B cell (primary cell): Measurements from ENCODE around the gene MOB3B. TPM values are rescaled to one million over a fixed set of nuclear protein-coding genes. Genes with fewer than 3 reads are reported as not detected.

Experiments
- ATAC-seq: fragments of 200-7000 bp; cut with Tn5 transposase; one replicate; pipeline ENCODE4 v1.10.0; 2021; ENCODE audit warnings: low read depth, mild to moderate bottlenecking, moderate number of reproducible peaks, moderate library complexity
- CTCF ChIA-PET: fragments of 350-600 bp; sonication (Branson Sonifier 250); formaldehyde crosslinking; loops from one replicate; lab custom pipeline; 2021; ENCODE audit warnings: antibody characterized with exemption, inconsistent platforms; lab: Charles Lee
- POLR2A ChIA-PET: fragments of 350-600 bp; sonication (Branson Sonifier 250); formaldehyde crosslinking; loops from one replicate; lab custom pipeline; 2021; ENCODE audit warnings: antibody characterized with exemption; lab: Charles Lee
- DNase-seq: peaks from one replicate; pipeline ENCODE4 v3.0.0; 2013
- H2AFZ ChIP-seq: 2 replicates; pipeline ENCODE4 v1.6.1; 2012; ENCODE audit warnings: mild to moderate bottlenecking, low read depth, low read length; ENCODE audit not compliant: insufficient read depth, poor library complexity, severe bottlenecking
- H3K27ac ChIP-seq, 2 donors: 1 replicate in 1 of 2; 2 replicates in 1 of 2; pipeline ENCODE4 v1.5.1; 2012 to 2013; ENCODE audit warnings: low read length in 2 of 2, mild to moderate bottlenecking in 2 of 2, moderate library complexity in 1 of 2
- H3K27me3 ChIP-seq, 4 experiments: fragments of 200-600 bp in 1 of 4; sonication (generic) in 1 of 4; replicated peaks in 1 of 4; 1 replicate in 2 of 4; 2 replicates in 2 of 4; pipeline versions ENCODE4 v1.6.1 to v1.7.0; 2013 to 2016; ENCODE audit warnings: low read length in 3 of 4, mild to moderate bottlenecking in 2 of 4, mixed read lengths in 1 of 4, moderate library complexity in 1 of 4; ENCODE audit not compliant: insufficient read depth in 4 of 4, control insufficient read depth in 3 of 4; ENCODE audit errors: control extremely low read depth in 1 of 4
- H3K36me3 ChIP-seq, 2 experiments: replicated peaks in 1 of 2; 1 replicate in 1 of 2; 2 replicates in 1 of 2; pipeline versions ENCODE4 v1.6.1 to v1.7.1; 2013; ENCODE audit warnings: low read length in 1 of 2; ENCODE audit not compliant: insufficient read depth in 2 of 2, control insufficient read depth in 1 of 2; ENCODE audit errors: control extremely low read depth in 1 of 2, extremely low read depth in 1 of 2
- H3K4me1 ChIP-seq, 2 donors: fragments of 200-600 bp in 1 of 2; sonication (generic) in 1 of 2; 1 replicate in 1 of 2; 2 replicates in 1 of 2; pipeline versions ENCODE4 v1.5.1 to v1.6.1; 2013 to 2017; ENCODE audit warnings: low read length in 2 of 2; ENCODE audit not compliant: control insufficient read depth in 2 of 2, insufficient read depth in 2 of 2
- H3K4me2 ChIP-seq: replicated peaks from 2 replicates; pipeline ENCODE3; 2012; ENCODE audit warnings: mild to moderate bottlenecking, low read depth, low read length; ENCODE audit not compliant: poor library complexity, severe bottlenecking
- H3K4me3 ChIP-seq, 5 experiments: fragments of 200-600 bp in 1 of 5; sonication (generic) in 1 of 5; 1 replicate in 3 of 5; 2 replicates in 2 of 5; pipeline versions ENCODE4 v1.5.1 to v1.7.0; 2011 to 2016; ENCODE audit warnings: low read length in 4 of 5, mild to moderate bottlenecking in 4 of 5, low read depth in 2 of 5, control low read depth in 1 of 5, moderate library complexity in 1 of 5; ENCODE audit not compliant: insufficient read depth in 1 of 5; ENCODE audit errors: control extremely low read depth in 1 of 5, extremely low read depth in 1 of 5
- H3K79me2 ChIP-seq: fragments of 200-600 bp; sonication (generic); one replicate; pipeline ENCODE4 v1.6.0; 2016; ENCODE audit warnings: low read length; ENCODE audit not compliant: control insufficient read depth, insufficient read depth
- H3K9ac ChIP-seq: fragments of 200-600 bp; sonication (generic); 2 replicates; pipeline ENCODE4 v1.6.1; 2017; ENCODE audit warnings: mild to moderate bottlenecking, low read length, moderate library complexity
- H3K9me3 ChIP-seq, 3 donors: one replicate each; pipeline versions ENCODE4 v1.6.1 to v1.7.1; 2013; ENCODE audit warnings: low read length in 2 of 3; ENCODE audit not compliant: control insufficient read depth in 2 of 3, insufficient read depth in 1 of 3; ENCODE audit errors: control extremely low read depth in 1 of 3
- H4K20me1 ChIP-seq: 2 replicates; pipeline ENCODE4 v1.6.0; 2012; ENCODE audit warnings: mild to moderate bottlenecking, low read length; ENCODE audit not compliant: insufficient read depth, control insufficient read depth, poor library complexity, severe bottlenecking
- H3K27ac Mint-ChIP-seq: one replicate; pipeline ENCODE4 v1.8.0; 2021; ENCODE audit warnings: mixed read lengths
- H3K27me3 Mint-ChIP-seq: one replicate; pipeline ENCODE4 v1.8.0; 2021; ENCODE audit warnings: mixed read lengths
- H3K4me1 Mint-ChIP-seq: one replicate; pipeline ENCODE4 v1.8.0; 2021; ENCODE audit warnings: mixed read lengths
- H3K4me3 Mint-ChIP-seq: one replicate; pipeline ENCODE4 v1.8.0; 2021; ENCODE audit warnings: mixed read lengths
- H3K9me3 Mint-ChIP-seq: one replicate; pipeline ENCODE4 v1.8.0; 2022; ENCODE audit warnings: mixed read lengths; ENCODE audit not compliant: insufficient read depth
- CTCF ChIP-seq: fragments of 200-600 bp; IDR thresholded peaks from one replicate; pipeline ENCODE4 v1.8.0; 2022; ENCODE audit warnings: antibody characterized with exemption, mild to moderate bottlenecking
- EZH2 ChIP-seq: IDR thresholded peaks from 2 replicates; pipeline ENCODE4 v1.6.1; 2012; ENCODE audit warnings: borderline replicate concordance, low read depth, mild to moderate bottlenecking, moderate library complexity, low read length; ENCODE audit not compliant: insufficient read depth, poor library complexity, severe bottlenecking
- WGBS: methylation state at CpG from one replicate; pipeline ENCODE4 v1.1.5; 2013; ENCODE audit warnings: missing lambda C conversion rate; ENCODE audit not compliant: insufficient coverage; 5-methylcytosine and 5-hydroxymethylcytosine counted together
- intact Hi-C: fragments of 100-400 bp; cut with micrococcal nuclease; formaldehyde crosslinking; loops from one replicate; pipeline ENCODE4 v1.10.0; 2022
- polyA plus RNA-seq: library from polyadenylated mRNA; depleted of rRNA; stranded (reverse); fragments of >200 nt; gene quantifications from 2 replicates; pipeline ENCODE4 v1.2.3, GENCODE V29; 2012
- total RNA-seq, 2 donors: library from RNA; stranded (reverse); fragments of 120-200 nt in 1 of 2; gene quantifications; 1 replicate in 1 of 2; 2 replicates in 1 of 2; pipeline versions ENCODE4 v1.2.3 to v1.2.4, GENCODE V29; 2013 to 2022

The MOB3B gene
- total and polyA plus RNA-seq, 2 donors (not counting 1 experiment from before 2014, with no cell fraction given): 7.3 to 7.9 TPM

DNA sequence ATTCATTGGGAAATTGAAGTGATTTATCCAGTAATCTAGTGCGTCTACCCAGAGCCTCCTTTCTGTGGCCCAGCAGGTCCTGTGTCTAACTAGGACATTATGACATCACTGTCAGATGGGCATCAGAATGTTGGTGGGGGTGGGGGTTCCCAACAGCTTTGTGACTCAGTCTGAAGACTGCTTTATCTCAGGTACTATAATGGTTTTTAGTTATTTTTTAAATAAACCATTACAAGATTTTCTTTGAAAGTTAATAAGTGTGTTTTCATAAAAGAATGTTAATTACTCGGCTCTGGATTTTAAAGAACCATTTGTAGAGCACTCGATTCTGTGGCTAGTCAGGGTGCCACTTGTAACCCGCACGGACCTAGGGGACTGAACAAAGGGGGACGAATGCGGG is 232.6 kb downstream of the MOB3B start, which contains the start of gene EQTN:
Gene EQTN, minus strand, starts transcription at position 101 of the 400 bp plus-strand sequence. Its CDS starts 95 bp downstream, at position 6.
- no peak within 1 kb of the TSS for H3K27ac Mint-ChIP-seq
- H3K4me3 ChIP-seq: no peak within 1 kb of the TSS
- ChIA-PET POLR2A (no interaction called here), CTCF (no interaction called here)
- no peaks in the 10 kb centered on the region for H3K9me3 ChIP-seq
- no peak within 1 kb of the TSS for H3K4me2 ChIP-seq
- no peak within 1 kb of the TSS for H3K4me3 Mint-ChIP-seq
- intact Hi-C loops: no loop called here
- H3K9me3 Mint-ChIP-seq: no peaks in the 10 kb centered on the region
- TF ChIP-seq EZH2: no peak
- no peak for TF ChIP-seq CTCF
- H3K9ac ChIP-seq: no peak within 1 kb of the TSS
- H3K27me3 Mint-ChIP-seq: peaks cover 6% of the 10 kb centered on the region
- 79% methylated on average over 6 of the region's 7 CpGs for WGBS
- no peaks in the 10 kb centered on the region for H3K4me1 ChIP-seq
- no peak for DNase-seq
- H3K79me2 ChIP-seq: no peaks in the 10 kb centered on the region
- no peaks in the 10 kb centered on the region for H3K4me1 Mint-ChIP-seq
- H4K20me1 ChIP-seq: no peaks in the 10 kb centered on the region
- no peaks in the 10 kb centered on the region for H3K27me3 ChIP-seq
- H2AFZ ChIP-seq: no peak within 1 kb of the TSS
- no peaks in the 10 kb centered on the region for H3K36me3 ChIP-seq
- ATAC-seq: no peak
- no peak within 1 kb of the TSS for H3K27ac ChIP-seq

- WGBS: 71% methylated on average over 1 of the region's 2 CpGs
- Histone ChIP-seq H3K4me1 (no peaks in the 10 kb centered on the region), H3K9me3 (no peaks in the 10 kb centered on the region), H3K27ac (no peak overlapping the region), H4K20me1 (no peaks in the 10 kb centered on the region), H3K4me3 (no peak overlapping the region), H3K27me3 (no peaks in the 10 kb centered on the region), H3K79me2 (no peaks in the 10 kb centered on the region), H2AFZ (no peak overlapping the region), H3K9ac (no peak overlapping the region), H3K36me3 (no peaks in the 10 kb centered on the region), H3K4me2 (no peak overlapping the region)
- peaks cover 6% of the 10 kb centered on the region for H3K27me3 Mint-ChIP-seq
- ChIA-PET POLR2A (no interaction called here), CTCF (interaction anchor here (0.9 to 1.0 kb wide), 2 partner anchors 14 to 17 kb away, joined by 3 to 5 read pairs; no protein-coding TSS in a partner anchor)
- H3K9me3 Mint-ChIP-seq: no peaks in the 10 kb centered on the region
- no peak for ATAC-seq
- TF ChIP-seq CTCF: no peak
- no peak for TF ChIP-seq EZH2
- no peak overlapping the region for H3K27ac Mint-ChIP-seq
- intact Hi-C loops: no loop called here
- H3K4me3 Mint-ChIP-seq: no peak overlapping the region
- no peaks in the 10 kb centered on the region for H3K4me1 Mint-ChIP-seq
- no peak for DNase-seq
Observed at GRCh38 chr9:27293996-27294395, 235.6 kb downstream of the MOB3B start.
